NCI-H2029 treated with DMSO at 0.1 percent for 48 hours (cell line): ENCODE measurements around the gene LPIN3.

ENCODE experiments used
- DNase-seq: peaks from one replicate; lab custom pipeline; 2025; lab: John Stamatoyannopoulos, UW

The LPIN3 gene

GRCh38 chr20:41327178-41327577, 13.4 kb upstream of the LPIN3 start:
- no peak for DNase-seq

- DNase-seq: no peak
Measured at GRCh38 chr20:41329435-41330342, 10.9 kb upstream of the LPIN3 start.

GRCh38 chr20:41330343-41330720, 10.3 kb upstream of the LPIN3 start:
- DNase-seq: no peak

- DNase-seq: no peak
Measured at GRCh38 chr20:41330941-41331340, 9.7 kb upstream of the LPIN3 start.

DNA sequence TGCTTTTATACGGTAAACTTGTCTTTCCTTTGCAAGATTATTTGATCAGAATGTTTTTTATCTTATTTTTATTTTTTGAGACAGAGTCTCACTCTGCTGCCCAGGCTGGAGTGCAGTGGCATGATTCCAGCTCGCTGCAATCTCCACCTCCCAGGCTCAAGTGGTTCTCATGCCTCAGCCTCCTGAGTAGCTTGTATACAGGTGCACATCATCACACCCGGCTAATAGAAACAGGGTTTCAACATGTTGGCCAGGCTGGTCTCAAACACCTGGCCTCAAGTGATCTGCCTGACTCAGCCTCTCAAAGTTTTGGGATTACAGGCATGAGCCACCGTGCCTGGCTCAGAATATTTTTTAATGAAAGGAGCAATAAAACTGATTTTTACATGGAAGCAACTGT, 8.9 kb upstream of the LPIN3 start:
- DNase-seq: peak; percentile 3

DNA sequence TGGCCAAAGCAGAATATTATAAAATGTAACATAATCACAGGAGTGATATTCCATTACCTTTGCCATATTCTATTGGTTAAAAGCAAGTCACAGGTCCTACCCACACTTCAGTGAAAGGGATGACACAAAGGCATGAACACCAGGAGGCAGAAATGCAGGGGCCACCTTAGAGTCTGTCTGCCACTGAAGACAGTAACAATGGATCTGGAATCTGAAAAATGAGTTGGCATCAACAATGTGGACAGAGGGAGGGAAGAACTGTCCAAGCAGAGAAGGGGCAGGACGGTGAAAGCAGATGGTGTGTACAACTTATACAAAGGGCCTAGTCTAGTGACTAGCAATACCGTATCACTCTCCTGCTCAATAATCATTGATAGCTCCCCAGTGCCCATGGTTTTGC, 6.6 kb upstream of the LPIN3 start:
- no peak for DNase-seq

DNA sequence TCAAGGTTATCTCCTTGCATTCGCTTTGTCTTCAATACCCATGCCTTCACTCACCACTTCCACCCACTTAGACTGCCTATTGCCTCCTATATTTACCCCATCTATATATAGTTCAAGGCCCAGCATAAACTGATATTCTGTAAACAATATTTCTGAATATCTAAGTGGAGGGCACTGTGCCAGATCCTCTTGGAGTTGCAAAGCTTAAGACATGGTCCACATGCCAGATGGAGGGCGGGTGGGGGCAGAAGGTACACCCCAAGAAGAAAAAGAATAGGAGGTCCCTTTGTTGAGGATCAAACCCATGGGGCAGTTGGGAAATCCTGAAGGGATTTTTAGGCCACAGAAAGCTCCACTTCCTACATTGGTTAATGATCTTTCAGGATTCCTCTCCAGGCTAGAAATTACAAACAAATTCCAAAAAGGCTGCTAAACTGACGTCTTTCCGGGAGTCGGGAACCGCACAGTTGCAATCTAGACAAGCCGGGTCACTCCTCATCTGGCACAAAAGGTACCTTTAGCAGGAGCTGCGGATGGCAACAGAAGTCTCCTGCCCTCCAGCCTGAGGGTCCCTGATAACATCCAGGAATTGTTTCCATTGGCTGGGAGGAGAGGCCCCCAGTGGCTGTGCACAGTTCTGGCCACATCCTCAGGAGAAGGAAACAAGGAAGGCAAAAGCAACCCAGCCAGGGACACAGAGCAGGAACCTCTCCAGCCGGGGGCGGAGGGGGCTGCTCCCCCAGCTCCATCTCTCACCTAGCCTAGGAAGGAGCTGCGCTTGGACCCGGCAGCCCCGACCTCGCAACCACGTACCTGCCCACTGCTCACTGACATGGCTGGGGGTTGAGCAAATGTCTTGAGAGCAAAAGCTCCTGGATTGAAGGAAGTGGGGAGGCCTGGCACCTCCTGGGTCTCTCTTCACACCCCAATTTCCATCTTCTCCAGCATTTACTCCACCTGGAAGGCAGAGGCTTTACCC, 5.9 kb upstream of the LPIN3 start:
- DNase-seq: no peak

- DNase-seq: no peak
Measured at GRCh38 chr20:41335591-41335990, 5.0 kb upstream of the LPIN3 start.

GRCh38 chr20:41336711-41337492, 3.7 kb upstream of the LPIN3 start:
- DNase-seq: no peak

GRCh38 chr20:41339957-41340326, 679 bp upstream of the LPIN3 start:
- DNase-seq: peak; percentile 66

DNA sequence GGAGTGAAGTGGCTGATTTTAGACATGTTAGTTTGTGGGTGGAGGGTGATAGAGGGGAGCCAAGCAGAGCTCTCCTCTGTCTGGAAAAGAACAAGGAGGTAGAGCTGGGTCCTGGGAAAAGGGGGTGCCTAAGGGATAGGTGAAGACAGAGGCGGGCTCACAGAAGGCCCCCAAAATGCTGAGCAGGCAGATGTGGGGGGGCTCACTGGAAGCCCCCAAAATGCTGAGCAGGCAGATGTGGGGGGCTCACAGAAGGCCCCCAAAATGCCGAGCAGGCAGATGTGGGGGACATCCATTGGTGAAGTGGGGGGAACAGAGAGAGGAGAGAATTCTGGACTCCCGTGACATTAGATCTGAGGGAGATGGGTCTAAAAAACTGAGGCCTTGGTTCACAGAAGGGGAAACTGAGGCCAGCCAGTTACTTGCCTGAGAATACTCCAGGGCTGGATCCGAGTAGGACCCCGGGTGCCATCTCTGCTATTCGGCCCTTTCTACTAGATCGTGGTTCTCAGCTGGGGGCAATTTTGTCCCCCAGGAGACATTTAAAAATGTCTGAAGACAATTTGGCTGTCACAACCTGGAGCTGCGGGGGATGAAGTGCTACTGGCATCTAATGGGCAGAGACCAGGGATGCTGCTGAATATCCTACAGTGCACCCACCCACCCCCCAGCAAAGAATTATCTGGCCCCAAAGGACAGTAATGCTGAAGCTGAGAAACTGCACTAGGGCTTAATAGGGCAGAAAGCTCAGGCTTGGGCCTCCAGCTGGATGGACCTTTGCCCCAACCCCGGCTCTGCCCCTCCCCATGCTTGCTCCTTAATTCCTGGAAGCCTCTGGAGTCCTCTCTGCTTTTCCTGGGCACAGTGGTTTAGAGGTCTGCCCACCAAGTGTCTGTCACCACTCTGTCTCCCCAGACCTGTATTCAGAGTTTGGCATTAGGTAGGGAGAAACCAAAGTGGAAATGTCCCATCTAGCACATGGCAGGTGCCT, 2.1 kb downstream of the LPIN3 start:
- DNase-seq: no peak

DNA sequence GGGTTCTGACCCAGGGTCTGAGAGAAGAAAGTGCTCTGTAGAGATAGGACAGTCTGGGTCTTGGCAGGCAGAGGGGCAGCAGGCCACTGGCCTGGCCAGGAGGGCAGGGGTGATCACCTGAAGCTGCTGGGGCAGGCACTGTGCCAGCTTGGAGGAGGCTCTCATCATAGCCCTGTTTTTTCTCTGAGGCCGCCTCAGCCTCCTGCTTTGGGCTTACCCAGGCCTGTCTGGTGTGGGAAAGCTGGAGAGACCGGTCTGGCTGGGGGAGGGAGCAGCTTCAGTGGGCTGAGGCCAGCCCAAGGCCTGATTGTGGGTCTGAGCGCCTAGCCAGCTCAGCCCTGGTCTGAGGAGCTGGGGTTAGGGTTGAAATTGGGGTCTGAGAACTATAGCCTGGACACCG, 3.9 kb downstream of the LPIN3 start:
- DNase-seq: no peak

- no peak for DNase-seq
Measured at GRCh38 chr20:41344938-41345728, 4.5 kb downstream of the LPIN3 start.

- no peak for DNase-seq
Measured at GRCh38 chr20:41345729-41346067, 5.1 kb downstream of the LPIN3 start.

- no peak for DNase-seq
Measured at GRCh38 chr20:41347523-41348429, 7.2 kb downstream of the LPIN3 start.

DNA sequence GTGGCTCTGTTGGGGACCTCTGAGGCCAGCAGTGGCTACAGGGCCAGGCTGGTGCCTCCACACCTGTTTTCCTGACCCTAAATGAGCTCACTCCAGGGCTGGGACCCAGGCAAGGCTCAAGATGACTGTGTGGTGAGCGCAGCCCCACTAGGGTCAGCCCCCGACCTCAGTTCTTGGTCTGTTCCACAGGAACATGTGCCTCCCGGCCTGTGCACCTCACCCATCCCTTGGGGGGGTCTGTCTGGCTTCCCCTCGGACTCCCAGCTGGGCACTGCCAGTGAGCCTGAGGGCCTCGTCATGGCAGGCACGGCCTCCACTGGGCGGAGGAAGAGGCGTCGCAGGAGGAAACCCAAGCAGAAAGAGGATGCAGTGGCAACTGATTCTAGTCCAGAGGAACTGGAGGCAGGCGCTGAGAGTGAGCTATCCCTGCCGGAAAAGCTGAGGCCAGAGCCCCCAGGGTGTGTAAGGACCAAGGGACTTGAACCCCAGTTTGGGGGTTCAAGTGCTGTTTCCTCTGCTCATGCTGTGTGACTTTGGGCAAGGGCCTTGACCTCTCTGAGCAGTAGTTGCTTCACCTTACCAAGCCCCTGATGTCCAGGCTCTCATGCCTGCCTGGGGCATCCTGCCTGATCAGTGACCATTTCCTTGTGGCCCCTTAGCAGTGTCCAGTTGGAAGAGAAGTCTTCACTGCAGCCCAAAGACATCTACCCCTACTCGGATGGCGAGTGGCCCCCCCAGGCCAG, 8.0 kb downstream of the LPIN3 start:
- no peak for DNase-seq

GRCh38 chr20:41349266-41349665, 8.6 kb downstream of the LPIN3 start:
- no peak for DNase-seq

DNA sequence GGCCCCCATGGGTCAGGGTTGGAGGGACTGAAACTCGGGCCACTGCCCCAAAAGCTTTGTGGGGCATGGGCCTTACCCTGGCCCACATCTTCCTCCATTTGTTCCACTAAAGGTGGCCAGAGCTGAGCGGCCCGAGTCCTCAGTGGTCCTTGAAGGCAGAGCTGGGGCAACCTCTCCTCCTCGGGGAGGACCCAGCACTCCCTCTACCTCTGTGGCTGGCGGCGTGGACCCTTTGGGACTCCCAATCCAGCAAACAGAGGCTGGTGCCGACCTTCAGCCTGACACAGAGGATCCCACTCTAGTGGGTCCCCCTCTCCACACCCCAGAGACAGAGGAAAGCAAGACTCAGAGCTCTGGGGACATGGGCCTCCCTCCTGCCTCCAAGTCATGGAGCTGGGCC, 9.3 kb downstream of the LPIN3 start:
- no peak for DNase-seq
